Stimulated activated CD8-positive, alpha-beta memory T cell treated with anti-CD3 and anti-CD28 coated beads, Interleukin-12 subunit alpha, Interleukin-12 subunit beta, amount 100 ng/mL, for 1 hour (primary cell): Measurements from ENCODE around the gene STS.
A peak's percentile ranks its signal among the peaks of the same experiment; 100 is the strongest.
"Not testable (repeated sequence)": the region's sequence is repeated elsewhere in the genome, so short reads cannot be mapped to it uniquely, and the experiment has no call there.

ENCODE experiments used
- DNase-seq: peaks from one replicate; pipeline ENCODE4 v3.0.0-alpha.2; 2020; ENCODE audit warnings: low read depth

STS gene

GRCh38 chrX:7143076-7143475, 4.4 kb upstream of the STS start:
- no peak for DNase-seq

- no peak for DNase-seq
Observed at GRCh38 chrX:7143941-7144525, 3.5 kb upstream of the STS start.

GRCh38 chrX:7145454-7145853, 2.1 kb upstream of the STS start:
- DNase-seq, result no peak

GRCh38 chrX:7146020-7146702, 1.4 kb upstream of the STS start:
- no peak for DNase-seq

- no peak for DNase-seq
Observed at GRCh38 chrX:7146703-7147412, 654 bp upstream of the STS start.

- DNase-seq, result peak; percentile 62
Observed at GRCh38 chrX:7147978-7148854, 704 bp downstream of the STS start, which contains the start of gene PUDP. Gene PUDP (minus strand): TSS chrX:7148153. CDS start chrX:7148113, 40 bp downstream.

GRCh38 chrX:7149411-7149810, 1.9 kb downstream of the STS start:
- no peak for DNase-seq

- DNase-seq, result no peak
Observed at GRCh38 chrX:7153231-7153630, 5.7 kb downstream of the STS start.

GRCh38 chrX:7154041-7154597, 6.6 kb downstream of the STS start:
- DNase-seq, result no peak

GRCh38 chrX:7155163-7155562, 7.7 kb downstream of the STS start:
- no peak for DNase-seq

- DNase-seq, result no peak
Observed at GRCh38 chrX:7156879-7157278, 9.4 kb downstream of the STS start.

- no peak for DNase-seq
Observed at GRCh38 chrX:7158468-7158990, 11.0 kb downstream of the STS start.

- DNase-seq, result no peak
Observed at GRCh38 chrX:7159149-7159861, 11.8 kb downstream of the STS start.

GRCh38 chrX:7163146-7163677, 15.7 kb downstream of the STS start:
- no peak for DNase-seq

- no peak for DNase-seq
Observed at GRCh38 chrX:7164174-7164573, 16.7 kb downstream of the STS start.

- DNase-seq, result no peak
Observed at GRCh38 chrX:7168371-7168770, 20.9 kb downstream of the STS start.

GRCh38 chrX:7169627-7170026, 22.1 kb downstream of the STS start:
- no peak for DNase-seq

GRCh38 chrX:7170898-7171297, 23.4 kb downstream of the STS start:
- no peak for DNase-seq

GRCh38 chrX:7178859-7179258, 31.3 kb downstream of the STS start:
- not testable (repeated sequence) for DNase-seq

- DNase-seq, result no peak
Observed at GRCh38 chrX:7179446-7179845, 31.9 kb downstream of the STS start.

GRCh38 chrX:7184816-7185215, 37.3 kb downstream of the STS start:
- DNase-seq, result no peak
